GM23338 (cell line): ENCODE results near the gene UCK1.

Experiments used
- CREB1 ChIP-seq: fragments of 250-450 bp; sonication (Bioruptor Pico); IDR thresholded peaks from 2 replicates; pipeline ENCODE4 v1.5.0; 2020; ENCODE audit warnings: low read depth, mild to moderate bottlenecking, moderate library complexity
- CTCF ChIP-seq, 2 experiments: fragments of 200-600 bp in 1 of 2; sonication (generic) in 1 of 2; conservative IDR thresholded peaks; 2 replicates each; pipeline versions ENCODE4 v1.5.1 to v1.6.1; 2016 to 2017; ENCODE audit warnings: antibody characterized with exemption in 2 of 2, low read depth in 2 of 2, mild to moderate bottlenecking in 2 of 2, moderate library complexity in 1 of 2
- ETS1 ChIP-seq: IDR thresholded peaks from 2 replicates; pipeline ENCODE4 v1.6.1; 2016; ENCODE audit warnings: antibody characterized with exemption
- EZH2 ChIP-seq: fragments of 200-600 bp; sonication (generic); IDR thresholded peaks from one replicate; pipeline ENCODE4 v1.8.0; 2017; ENCODE audit warnings: antibody characterized with exemption, mild to moderate bottlenecking, low read depth; ENCODE audit not compliant: unreplicated experiment
- EZH2phosphoT487 ChIP-seq: fragments of 200-600 bp; sonication (generic); IDR thresholded peaks from one replicate; pipeline ENCODE4 v1.8.1; 2018; ENCODE audit warnings: antibody characterized with exemption; ENCODE audit not compliant: unreplicated experiment
- JUNB ChIP-seq: IDR thresholded peaks from one replicate; pipeline ENCODE4 v1.6.1; 2016; ENCODE audit warnings: antibody characterized with exemption; ENCODE audit not compliant: unreplicated experiment
- NANOG ChIP-seq: IDR thresholded peaks from 2 replicates; pipeline ENCODE4 v1.6.1; 2016; ENCODE audit warnings: antibody characterized with exemption, borderline replicate concordance
- POLR2AphosphoS5 ChIP-seq: IDR thresholded peaks from 2 replicates; pipeline ENCODE4 v1.6.1; 2016; ENCODE audit warnings: antibody characterized with exemption, low read depth
- REST ChIP-seq: IDR thresholded peaks from one replicate; pipeline ENCODE4 v1.6.1; 2018; ENCODE audit warnings: antibody characterized with exemption; ENCODE audit not compliant: unreplicated experiment
- STAT1 ChIP-seq: IDR thresholded peaks from one replicate; pipeline ENCODE4 v1.6.1; 2016; ENCODE audit warnings: antibody characterized with exemption; ENCODE audit not compliant: unreplicated experiment
- ZNF114 ChIP-seq: fragments of 250-450 bp; sonication (Bioruptor Pico); IDR thresholded peaks from 2 replicates; pipeline ENCODE4 v1.5.0; 2020; ENCODE audit warnings: mild to moderate bottlenecking, moderate library complexity
- ZNF331 ChIP-seq: fragments of 250-450 bp; sonication (Bioruptor Pico); IDR thresholded peaks from 2 replicates; pipeline ENCODE4 v1.5.0; 2020; ENCODE audit warnings: low read depth, mild to moderate bottlenecking, moderate library complexity
- ZNF462 ChIP-seq: fragments of 250-450 bp; sonication (Bioruptor Pico); IDR thresholded peaks from 2 replicates; pipeline ENCODE4 v1.5.0; 2020; ENCODE audit warnings: mild to moderate bottlenecking, moderate library complexity

- no peak for TF ChIP-seq JUNB
- TF ChIP-seq EZH2, result no peak
- no peak for TF ChIP-seq CTCF (conservative IDR thresholded peaks at IDR 0.05; ENCODE audit: low read depth in 2 of 2)
- TF ChIP-seq CREB1 (CRISPR knock-in tag), result no peak
- no peak for TF ChIP-seq REST
- TF ChIP-seq ETS1, result no peak
- TF ChIP-seq POLR2AphosphoS5, result no peak
- no peak for TF ChIP-seq EZH2phosphoT487
- no peak for TF ChIP-seq ZNF114 (CRISPR knock-in tag)
- no peak for TF ChIP-seq STAT1
- no peak for TF ChIP-seq ZNF331 (CRISPR knock-in tag)
- no peak for TF ChIP-seq ZNF462 (CRISPR knock-in tag)
- TF ChIP-seq NANOG, result no peak
Measured at GRCh38 chr9:131484051-131484445, 47.0 kb downstream of the UCK1 start.
